Omental fat pad (tissue), 4 donors: ENCODE results near the gene CDH23. TPM values are rescaled to one million over a fixed set of nuclear protein-coding genes. Genes with fewer than 3 reads are reported as not detected.
"Not testable (repeated sequence)": the region's sequence is repeated elsewhere in the genome, so short reads cannot be mapped to it uniquely, and the experiment has no call there.

Experiments
- ATAC-seq: fragments of 150-250 bp; one replicate; pipeline ENCODE4 v1.9.1; 2016; ENCODE audit warnings: mild to moderate bottlenecking, moderate library complexity; ENCODE audit not compliant: low FRiP score
- DNase-seq: peaks from one replicate; pipeline ENCODE4 v3.0.0-alpha.2; 2019; ENCODE audit warnings: low spot score
- total RNA-seq, 4 donors: library from RNA; depleted of rRNA; stranded (reverse); fragments of >200 nt; gene quantifications; one replicate each; pipeline ENCODE4 v1.1.0, GENCODE V29; 2016
- TF ChIP-seq, protein P1 (sequence below), 3 donors: fragments of 450-650 bp; IDR thresholded peaks; one replicate each; pipeline ENCODE4 v1.5.1; 2016 to 2017; ENCODE audit warnings: antibody characterized with exemption in 3 of 3, mild to moderate bottlenecking in 3 of 3, moderate library complexity in 2 of 3

The CDH23 gene
- total RNA-seq, 4 donors from 2014 or later, result 25.3 to 41.9 (median 34.4) TPM

DNA sequence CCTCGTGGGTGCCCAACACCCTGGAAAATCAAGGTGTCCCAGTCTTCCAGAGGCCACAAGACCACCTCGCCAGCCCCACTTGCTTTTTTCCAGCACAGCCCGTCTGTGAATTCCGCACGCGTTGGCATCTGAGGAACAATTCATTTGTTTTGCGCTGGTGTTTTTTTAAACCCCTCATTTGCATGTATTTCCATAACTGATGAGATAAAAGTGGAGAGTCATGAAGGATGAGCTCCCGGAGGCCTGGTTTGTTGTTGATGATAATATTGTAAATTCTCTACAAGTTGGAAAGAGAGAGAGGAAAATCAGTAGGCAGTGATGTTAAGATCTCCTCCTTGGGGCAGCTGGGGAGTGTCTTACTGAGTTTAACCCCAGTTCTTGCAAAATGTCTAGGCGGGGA is 43.1 kb upstream of the CDH23 start:
- TF ChIP-seq, protein P1, sequence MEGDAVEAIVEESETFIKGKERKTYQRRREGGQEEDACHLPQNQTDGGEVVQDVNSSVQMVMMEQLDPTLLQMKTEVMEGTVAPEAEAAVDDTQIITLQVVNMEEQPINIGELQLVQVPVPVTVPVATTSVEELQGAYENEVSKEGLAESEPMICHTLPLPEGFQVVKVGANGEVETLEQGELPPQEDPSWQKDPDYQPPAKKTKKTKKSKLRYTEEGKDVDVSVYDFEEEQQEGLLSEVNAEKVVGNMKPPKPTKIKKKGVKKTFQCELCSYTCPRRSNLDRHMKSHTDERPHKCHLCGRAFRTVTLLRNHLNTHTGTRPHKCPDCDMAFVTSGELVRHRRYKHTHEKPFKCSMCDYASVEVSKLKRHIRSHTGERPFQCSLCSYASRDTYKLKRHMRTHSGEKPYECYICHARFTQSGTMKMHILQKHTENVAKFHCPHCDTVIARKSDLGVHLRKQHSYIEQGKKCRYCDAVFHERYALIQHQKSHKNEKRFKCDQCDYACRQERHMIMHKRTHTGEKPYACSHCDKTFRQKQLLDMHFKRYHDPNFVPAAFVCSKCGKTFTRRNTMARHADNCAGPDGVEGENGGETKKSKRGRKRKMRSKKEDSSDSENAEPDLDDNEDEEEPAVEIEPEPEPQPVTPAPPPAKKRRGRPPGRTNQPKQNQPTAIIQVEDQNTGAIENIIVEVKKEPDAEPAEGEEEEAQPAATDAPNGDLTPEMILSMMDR (IDR thresholded peaks at IDR 0.05), result no peak
- no peak for ATAC-seq
- no peak for DNase-seq

DNA sequence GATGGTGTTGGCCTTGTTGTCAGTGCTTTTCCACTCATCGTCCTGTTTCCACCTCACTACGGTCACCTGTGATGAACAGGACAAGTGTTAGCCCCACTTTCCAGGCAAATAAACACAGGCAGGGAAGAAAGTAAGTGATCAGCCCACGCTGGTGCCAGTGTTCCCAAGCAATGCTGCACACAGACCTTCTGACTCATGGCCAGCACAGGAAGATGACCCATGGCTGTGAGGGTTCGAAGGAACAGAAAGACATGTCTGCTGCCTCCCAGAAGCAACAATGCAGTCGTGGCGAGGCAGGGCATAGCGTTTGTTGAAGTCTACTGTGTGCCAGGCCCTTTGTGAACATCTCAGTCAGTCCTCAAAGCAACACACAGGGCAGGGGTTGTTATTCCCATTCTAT is 41.9 kb upstream of the CDH23 start:
- TF ChIP-seq, protein P1 (IDR thresholded peaks at IDR 0.05), result no peak
- DNase-seq (no peak), ATAC-seq (no peak)

DNA sequence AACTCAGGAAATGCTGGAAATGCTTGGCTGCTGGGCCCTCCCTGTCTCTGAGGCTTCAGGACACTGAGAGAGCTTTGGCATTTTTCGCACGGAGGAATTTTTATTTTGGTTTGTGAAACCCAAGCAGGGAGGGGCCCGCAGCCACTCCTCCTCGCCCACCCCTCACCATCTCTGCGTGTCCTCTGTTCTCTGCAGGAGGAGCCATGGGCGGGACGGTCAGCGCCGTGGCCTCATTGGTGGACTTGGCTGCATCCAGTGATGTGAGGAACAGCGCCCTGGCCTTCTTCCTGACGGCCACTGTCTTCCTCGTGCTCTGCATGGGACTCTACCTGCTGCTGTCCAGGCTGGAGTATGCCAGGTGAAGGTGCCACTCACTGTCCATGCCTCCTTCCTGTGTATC is 40.8 kb upstream of the CDH23 start:
- TF ChIP-seq, protein P1 (IDR thresholded peaks at IDR 0.05), result no peak
- no peak for ATAC-seq

DNA sequence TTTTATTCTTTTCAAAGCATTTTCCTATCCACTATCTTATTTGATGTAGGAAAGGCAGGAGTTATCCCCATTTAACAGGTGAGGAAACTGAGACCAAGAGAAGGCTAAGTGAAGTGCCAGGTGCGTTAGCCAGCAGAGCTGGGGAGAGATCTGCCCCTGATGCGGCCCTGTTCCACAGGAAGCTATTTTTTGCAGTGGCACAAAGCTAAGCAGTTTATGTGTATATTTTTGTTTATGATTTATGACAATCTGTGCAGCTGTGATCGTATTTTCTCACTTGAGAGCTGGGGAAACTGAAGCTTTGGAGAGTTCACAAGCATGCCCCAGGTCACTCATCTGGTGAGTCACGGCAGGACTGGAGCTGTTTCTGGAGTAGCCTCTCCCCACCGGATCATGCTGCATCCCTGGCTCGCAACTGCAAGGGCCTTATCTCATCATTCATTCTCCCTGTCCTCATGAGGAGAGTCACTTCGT is 38.9 kb upstream of the CDH23 start:
- ATAC-seq (peak; percentile 22), DNase-seq (no peak)
- TF ChIP-seq, protein P1 (IDR thresholded peaks at IDR 0.05), result no peak

More for the DNA sequence above, 40.8 kb upstream of the CDH23 start:
- no peak for DNase-seq

DNA sequence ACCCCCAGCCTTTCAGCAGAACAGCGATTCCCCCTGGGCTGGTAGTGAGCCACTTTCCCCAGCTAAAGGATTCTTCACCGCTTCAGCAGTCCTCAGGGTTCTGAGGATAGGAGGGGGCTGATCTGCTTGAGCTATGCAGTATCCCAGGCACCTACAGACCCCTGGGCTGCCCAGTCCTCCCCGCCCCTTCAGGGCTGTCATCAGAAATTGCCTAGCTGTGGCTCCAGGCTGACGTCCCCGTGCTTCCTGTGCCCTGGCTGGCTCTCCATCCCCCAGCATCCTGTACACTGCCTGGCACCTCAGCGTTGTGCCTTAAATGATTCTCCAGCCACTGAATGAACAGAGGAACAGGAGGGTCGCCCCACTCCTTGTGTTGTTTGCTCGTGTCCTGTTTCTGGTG is 38.4 kb upstream of the CDH23 start:
- DNase-seq (no peak), ATAC-seq (no peak)
- TF ChIP-seq, protein P1 (IDR thresholded peaks at IDR 0.05), result no peak

DNA sequence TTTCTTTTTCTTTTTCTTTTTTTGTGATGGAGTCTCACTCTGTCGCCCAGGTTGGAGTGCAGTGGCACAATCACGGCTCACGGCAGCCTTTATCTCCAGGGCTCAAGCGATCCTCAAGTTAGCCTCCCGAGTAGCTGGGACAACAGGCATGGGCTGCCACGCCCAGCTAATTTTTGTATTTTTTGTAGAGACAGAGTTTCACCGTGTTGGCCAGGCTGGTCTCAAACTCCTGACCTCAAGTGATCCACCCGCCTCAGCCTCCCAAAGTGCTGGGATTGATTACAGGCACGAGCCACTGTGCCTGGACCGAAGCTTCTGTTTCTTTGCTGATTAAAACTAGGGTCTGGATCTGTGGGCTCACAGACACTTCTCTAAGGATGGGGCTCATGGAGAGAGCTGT is 37.8 kb upstream of the CDH23 start:
- DNase-seq, ATAC-seq: not testable (repeated sequence)

DNA sequence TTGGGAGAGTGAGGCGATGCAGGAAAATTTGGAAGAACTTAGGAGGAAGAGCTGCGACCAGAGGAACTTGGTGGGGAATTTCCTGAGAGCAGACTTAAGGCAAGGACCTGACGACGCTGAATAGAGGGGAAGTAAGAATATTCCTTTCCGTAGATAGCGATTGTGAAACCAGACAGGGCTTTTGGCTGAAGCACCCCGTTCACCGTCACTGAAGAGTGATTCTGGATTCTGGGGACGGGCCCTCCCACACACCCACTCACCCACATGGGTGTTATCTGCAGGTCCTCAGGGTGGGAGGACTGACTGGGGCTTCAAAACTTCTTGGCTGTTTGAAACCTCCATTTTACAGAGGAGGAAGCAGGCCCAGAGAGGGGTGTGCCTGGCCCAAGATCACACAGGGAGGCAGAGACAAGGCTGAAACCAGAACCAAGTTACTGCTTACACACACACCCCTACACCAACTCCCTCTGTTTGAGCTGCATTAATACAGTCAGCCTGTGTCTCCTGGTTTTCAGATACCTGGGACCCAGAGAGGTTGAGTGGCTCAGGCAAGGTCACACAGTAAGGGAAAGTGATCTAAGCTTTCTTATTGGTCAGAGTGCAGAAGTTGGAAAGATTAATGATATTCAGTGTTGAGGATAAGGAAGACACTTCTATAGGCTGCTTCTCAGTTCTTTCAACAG is 37.2 kb upstream of the CDH23 start:
- ATAC-seq (peak; percentile 91), DNase-seq (peak; percentile 37)
- TF ChIP-seq, protein P1 (IDR thresholded peaks at IDR 0.05), result no peak
